HepG2 (cell line): ENCODE measurements around the gene GLG1. TPM values are rescaled to one million over a fixed set of nuclear protein-coding genes. Genes with fewer than 3 reads are reported as not detected.

ENCODE experiments used
- ATAC-seq: fragments of 200-7000 bp; cut with Tn5 transposase; 3 replicates; pipeline ENCODE4 v1.9.1; 2020; ENCODE audit warnings: mild to moderate bottlenecking, moderate library complexity
- BruUV-seq: library from RNA; stranded (reverse); fragments of 400-500 nt; replicated peaks from 2 replicates; lab custom pipeline; 2021; lab: Mats Ljungman, UMichigan
- CTCF ChIA-PET: fragments of 300-600 bp; formaldehyde crosslinking; extraction: SDS; loops from one replicate; lab custom pipeline; 2021; ENCODE audit warnings: low total read pairs, inconsistent platforms, low intra/inter-chr PET ratio; lab: Yijun Ruan, JAX
- POLR2A ChIA-PET: fragments of 350-600 bp; sonication (Branson Sonifier 250); formaldehyde crosslinking; loops from one replicate; lab custom pipeline; 2020; ENCODE audit warnings: antibody characterized with exemption, inconsistent platforms; lab: Yijun Ruan, JAX
- DNase-seq: peaks from one replicate; pipeline ENCODE4 v3.0.0-alpha.2; 2015; ENCODE audit warnings: low spot score
- FAIRE-seq: peaks from 3 replicates; lab custom pipeline; 2011; peaks lifted over from hg19 to GRCh38; lab: Jason Lieb, UNC
- H2AFZ ChIP-seq: one replicate; pipeline ENCODE4 v1.6.1; 2011; ENCODE audit warnings: low read length, inconsistent platforms
- H3K27ac ChIP-seq: fragments of 300-600 bp; 3 replicates; pipeline ENCODE4 v1.8.0; 2011; ENCODE audit warnings: mixed run types, mild to moderate bottlenecking, mixed read lengths, low read length, inconsistent platforms; ENCODE audit not compliant: insufficient read depth; ENCODE audit errors: extremely low read length
- H3K27me3 ChIP-seq, 2 experiments: fragments of 200-600 bp in 1 of 2; 2 replicates in 1 of 2; 3 replicates in 1 of 2; pipeline versions ENCODE4 v1.6.0 to v1.8.0; 2011; ENCODE audit warnings: low read length in 2 of 2, mild to moderate bottlenecking in 2 of 2, moderate library complexity in 2 of 2, inconsistent platforms in 1 of 2; ENCODE audit not compliant: insufficient read depth in 2 of 2, control insufficient read depth in 1 of 2
- H3K36me3 ChIP-seq, 2 experiments: fragments of 200-600 bp in 1 of 2; replicated peaks in 1 of 2; 2 replicates in 1 of 2; 3 replicates in 1 of 2; pipeline versions ENCODE4 v1.5.1 to v1.8.0; 2011; ENCODE audit warnings: low read length in 2 of 2, inconsistent platforms in 1 of 2; ENCODE audit not compliant: insufficient read depth in 2 of 2, control insufficient read depth in 1 of 2
- H3K4me1 ChIP-seq: 2 replicates; pipeline ENCODE4 v1.5.1; 2012; ENCODE audit warnings: low read length, inconsistent platforms; ENCODE audit not compliant: insufficient read depth
- H3K4me2 ChIP-seq: 2 replicates; pipeline ENCODE4 v1.6.0; 2011; ENCODE audit warnings: low read depth, low read length, inconsistent platforms
- H3K4me3 ChIP-seq, 3 experiments: fragments of 200-600 bp in 1 of 3; sonication (generic), shearing (Covaris generic) in 1 of 3; replicated peaks in 1 of 3; 2 replicates each; pipeline ENCODE4 v1.5.1; 2011 to 2016; ENCODE audit warnings: low read length in 3 of 3, inconsistent platforms in 2 of 3, low read depth in 2 of 3, mild to moderate bottlenecking in 2 of 3, control low read depth in 1 of 3, mixed read lengths in 1 of 3; ENCODE audit not compliant: insufficient read depth in 1 of 3
- H3K79me2 ChIP-seq: one replicate; pipeline ENCODE4 v1.6.1; 2011; ENCODE audit warnings: low read length, inconsistent platforms; ENCODE audit not compliant: insufficient read depth
- H3K9ac ChIP-seq: 2 replicates; pipeline ENCODE4 v1.6.0; 2011; ENCODE audit warnings: mild to moderate bottlenecking, low read depth, low read length, inconsistent platforms; ENCODE audit not compliant: insufficient read depth
- H3K9me3 ChIP-seq: 2 replicates; pipeline ENCODE4 v1.5.1; 2012; ENCODE audit warnings: mild to moderate bottlenecking, low read length
- H4K20me1 ChIP-seq: 2 replicates; pipeline ENCODE4 v1.6.0; 2011; ENCODE audit warnings: inconsistent platforms, mild to moderate bottlenecking, low read length, moderate library complexity; ENCODE audit not compliant: insufficient read depth
- FOXP1 ChIP-seq, 2 experiments: fragments of 450-650 bp in 1 of 2; IDR thresholded peaks; 2 replicates each; pipeline ENCODE4 v1.6.1; 2017 to 2018; ENCODE audit warnings: antibody characterized with exemption in 1 of 2
- SOX5 ChIP-seq: IDR thresholded peaks from 2 replicates; pipeline ENCODE4 v1.6.1; 2016; ENCODE audit warnings: borderline replicate concordance
- SPEN ChIP-seq: sonication (generic); formaldehyde crosslinking; IDR thresholded peaks from 2 replicates; pipeline ENCODE4 v1.5.1; 2020; ENCODE audit warnings: low read depth, mild to moderate bottlenecking, missing genetic modification reagents
- XRCC5 ChIP-seq: fragments of 200-400 bp; formaldehyde crosslinking; optimal IDR thresholded peaks from 2 replicates; pipeline ENCODE3; 2017; ENCODE audit warnings: mild to moderate bottlenecking, low read length
- WGBS: methylation state at CpG from one replicate; pipeline ENCODE4 v1.1.6; 2017; ENCODE audit warnings: low lambda C conversion rate; 5-methylcytosine and 5-hydroxymethylcytosine counted together
- in situ Hi-C: cut with HindIII; loops from 2 replicates; pipeline ENCODE4 v1.10.0; 2017; ENCODE audit warnings: low pct_unique_long_range_greater_than_20kb; ENCODE audit not compliant: extremely low pct_ligation_motif_present
- intact Hi-C: fragments of 100-400 bp; cut with micrococcal nuclease; formaldehyde crosslinking; loops from one replicate; pipeline ENCODE4 v1.10.0; 2022; ENCODE audit not compliant: unreplicated experiment
- polyA plus RNA-seq, 8 experiments: library from polyadenylated mRNA; depleted of rRNA in 3 of 8; stranded (reverse) in 7 of 8; unstranded in 1 of 8; fragments of >200 nt; fragmentation: Illumina TruSeq in 4 of 8; extraction: Trizol in 4 of 8; gene quantifications; 2 replicates each; pipeline versions ENCODE4 v1.2.1 to v1.2.3, GENCODE V29; 2011 to 2016; ENCODE audit warnings: low read depth in 4 of 8, missing spikeins in 1 of 8, mixed read lengths in 1 of 8; ENCODE audit not compliant: insufficient read depth in 1 of 8
- total RNA-seq, 5 experiments: library from RNA; depleted of rRNA; stranded (reverse); fragments of >200 nt; fragmentation: Illumina TruSeq; extraction: Trizol; gene quantifications; 2 replicates each; pipeline ENCODE4 v1.2.3, GENCODE V29; 2016; ENCODE audit warnings: low read depth in 1 of 5
- TF ChIP-seq, protein P1 (sequence below): sonication (generic); formaldehyde crosslinking; IDR thresholded peaks from 2 replicates; pipeline ENCODE4 v1.5.0; 2020; ENCODE audit warnings: mild to moderate bottlenecking, missing genetic modification reagents, moderate library complexity
- TF ChIP-seq, protein P2 (sequence below): sonication (generic); formaldehyde crosslinking; IDR thresholded peaks from 2 replicates; pipeline ENCODE4 v1.4.0; 2020; ENCODE audit warnings: missing genetic modification reagents

The GLG1 gene
- total and polyA plus RNA-seq, 2 of the 13 experiments (the other 11 are each of a cell fraction or from before 2014, with no cell fraction given): 87.7 to 141 TPM

DNA sequence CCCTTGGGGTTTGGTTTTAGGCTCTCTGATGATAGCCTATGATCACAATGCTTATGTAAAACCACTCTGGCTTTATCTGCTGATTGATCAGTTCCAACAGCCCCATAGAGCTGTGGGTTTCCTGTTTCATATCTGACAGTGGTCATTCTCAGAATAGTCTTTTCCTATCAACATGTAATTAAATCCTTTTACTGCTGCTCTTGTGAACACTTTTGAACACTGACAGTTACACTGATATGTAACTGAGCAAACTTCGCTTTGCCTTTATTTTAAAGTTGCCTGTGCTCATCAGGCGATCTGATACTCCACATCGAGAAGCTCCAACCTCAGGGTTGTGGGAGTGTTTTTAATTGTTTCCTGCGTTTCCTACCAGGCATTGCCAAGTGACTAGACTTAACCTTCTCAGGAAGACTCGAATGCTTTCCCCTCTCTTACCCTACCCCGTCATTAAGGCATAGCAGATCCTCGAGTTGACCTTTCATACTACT lies 168.4 kb downstream of the GLG1 start:
- 85% methylated on average over 7 of the region's 7 CpGs for WGBS
- intact Hi-C loops: loop anchor here (10.0 kb wide), 1 partner anchor 64 kb away; the partner anchor contains the start of gene NPIPB15
- Histone ChIP-seq H4K20me1 (no peaks in the 10 kb centered on the region), H2AFZ (no peak overlapping the region), H3K4me3 (no peak overlapping the region), H3K27ac (no peak overlapping the region), H3K4me1 (no peaks in the 10 kb centered on the region), H3K4me2 (no peak overlapping the region), H3K9ac (no peak overlapping the region), H3K36me3 (no peaks in the 10 kb centered on the region; a peak in 1 of 5 replicates), H3K9me3 (no peaks in the 10 kb centered on the region), H3K79me2 (no peaks in the 10 kb centered on the region), H3K27me3 (no peaks in the 10 kb centered on the region)
- CTCF ChIA-PET: no interaction called here
- POLR2A ChIA-PET: no interaction called here
- ATAC-seq (no peak), FAIRE-seq (no peak), DNase-seq (no peak)
- TF ChIP-seq FOXP1 (IDR thresholded peaks at IDR 0.05) (no peak), FOXP1 (CRISPR knock-in tag; IDR thresholded peaks at IDR 0.05) (no peak), SPEN (no peak), SOX5 (CRISPR knock-in tag) (no peak), XRCC5 (no peak)
- TF ChIP-seq, protein P1, sequence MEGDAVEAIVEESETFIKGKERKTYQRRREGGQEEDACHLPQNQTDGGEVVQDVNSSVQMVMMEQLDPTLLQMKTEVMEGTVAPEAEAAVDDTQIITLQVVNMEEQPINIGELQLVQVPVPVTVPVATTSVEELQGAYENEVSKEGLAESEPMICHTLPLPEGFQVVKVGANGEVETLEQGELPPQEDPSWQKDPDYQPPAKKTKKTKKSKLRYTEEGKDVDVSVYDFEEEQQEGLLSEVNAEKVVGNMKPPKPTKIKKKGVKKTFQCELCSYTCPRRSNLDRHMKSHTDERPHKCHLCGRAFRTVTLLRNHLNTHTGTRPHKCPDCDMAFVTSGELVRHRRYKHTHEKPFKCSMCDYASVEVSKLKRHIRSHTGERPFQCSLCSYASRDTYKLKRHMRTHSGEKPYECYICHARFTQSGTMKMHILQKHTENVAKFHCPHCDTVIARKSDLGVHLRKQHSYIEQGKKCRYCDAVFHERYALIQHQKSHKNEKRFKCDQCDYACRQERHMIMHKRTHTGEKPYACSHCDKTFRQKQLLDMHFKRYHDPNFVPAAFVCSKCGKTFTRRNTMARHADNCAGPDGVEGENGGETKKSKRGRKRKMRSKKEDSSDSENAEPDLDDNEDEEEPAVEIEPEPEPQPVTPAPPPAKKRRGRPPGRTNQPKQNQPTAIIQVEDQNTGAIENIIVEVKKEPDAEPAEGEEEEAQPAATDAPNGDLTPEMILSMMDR: no peak
- TF ChIP-seq, protein P2, sequence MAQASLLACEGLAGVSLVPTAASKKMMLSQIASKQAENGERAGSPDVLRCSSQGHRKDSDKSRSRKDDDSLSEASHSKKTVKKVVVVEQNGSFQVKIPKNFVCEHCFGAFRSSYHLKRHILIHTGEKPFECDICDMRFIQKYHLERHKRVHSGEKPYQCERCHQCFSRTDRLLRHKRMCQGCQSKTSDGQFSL (CRISPR knock-in tag): no peak
- TF ChIP-seq, all 625 proteins: peak for 0
- BruUV-seq: no TSS peak
- in situ Hi-C loops: no loop called here
